ENCODE results near the gene DEK. TPM values are rescaled to one million over a fixed set of nuclear protein-coding genes. Genes with fewer than 3 reads are reported as not detected.
"Not testable (repeated sequence)": the region's sequence is repeated elsewhere in the genome, so short reads cannot be mapped to it uniquely, and the experiment has no call there.

DEK gene
- total RNA-seq, 2 experiments from 2014 or later = 52.7 to 56.7 TPM

DNA sequence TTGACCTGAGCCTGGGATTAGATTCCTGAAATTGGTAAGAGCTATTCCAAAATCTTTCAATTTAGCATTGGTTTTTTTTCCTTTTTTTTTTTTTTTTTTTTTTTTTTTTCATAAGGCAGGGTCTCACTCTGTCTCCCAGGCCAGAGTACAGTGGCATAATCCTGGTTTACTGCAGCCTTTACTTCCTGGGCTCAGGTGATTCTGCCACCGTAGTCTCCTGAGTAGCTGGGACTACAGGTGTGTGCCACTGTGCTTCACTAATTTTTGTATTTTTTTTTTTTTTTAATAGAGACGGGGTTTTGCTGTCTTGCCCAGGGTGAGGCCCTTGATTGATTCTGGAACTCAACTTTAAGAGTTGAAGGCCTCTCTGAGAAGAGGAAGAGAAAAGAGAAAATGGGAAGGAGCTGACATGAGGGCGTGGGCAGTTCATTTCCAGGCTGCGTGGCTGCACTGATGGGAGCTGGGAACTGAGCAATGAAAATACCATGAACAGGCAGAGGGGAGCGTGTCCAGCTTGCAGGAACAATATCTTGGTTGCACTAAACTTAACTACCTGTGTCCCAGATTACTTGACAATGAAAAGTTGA is 84.5 kb downstream of the DEK start:
- peaks cover 3% of the 10 kb centered on the region for H3K9me3 Mint-ChIP-seq
- H3K27ac ChIP-seq (ENCODE audit: low read depth in 1 of 2, low read length in 2 of 2) = no peak overlapping the region
- CTCF ChIA-PET = no interaction called here
- intact Hi-C loops (cut with DNase I, micrococcal nuclease) = no loop called here
- H3K27ac Mint-ChIP-seq = no peak overlapping the region
- peaks cover 70% of the 10 kb centered on the region for H3K36me3 Mint-ChIP-seq (ENCODE audit: low read depth)
- no peak for ATAC-seq (ENCODE audit: poor library complexity)
- peaks cover 10% of the 10 kb centered on the region for H3K4me1 Mint-ChIP-seq (ENCODE audit: low read depth)
- H3K4me3 ChIP-seq (ENCODE audit: low read length) = no peak overlapping the region
- H3K27me3 ChIP-seq (ENCODE audit: control insufficient read depth in 1 of 2, insufficient read depth in 2 of 2, low read length in 2 of 2) = no peaks in the 10 kb centered on the region
- no peaks in the 10 kb centered on the region for H3K9me3 ChIP-seq (ENCODE audit: control insufficient read depth in 1 of 2, insufficient read depth in 1 of 2, low read length in 2 of 2)
- POLR2A ChIA-PET = no interaction called here
- peak in 2 of 14 experiments; percentile 16 to 26 for DNase-seq
- TF ChIP-seq, protein P1, sequence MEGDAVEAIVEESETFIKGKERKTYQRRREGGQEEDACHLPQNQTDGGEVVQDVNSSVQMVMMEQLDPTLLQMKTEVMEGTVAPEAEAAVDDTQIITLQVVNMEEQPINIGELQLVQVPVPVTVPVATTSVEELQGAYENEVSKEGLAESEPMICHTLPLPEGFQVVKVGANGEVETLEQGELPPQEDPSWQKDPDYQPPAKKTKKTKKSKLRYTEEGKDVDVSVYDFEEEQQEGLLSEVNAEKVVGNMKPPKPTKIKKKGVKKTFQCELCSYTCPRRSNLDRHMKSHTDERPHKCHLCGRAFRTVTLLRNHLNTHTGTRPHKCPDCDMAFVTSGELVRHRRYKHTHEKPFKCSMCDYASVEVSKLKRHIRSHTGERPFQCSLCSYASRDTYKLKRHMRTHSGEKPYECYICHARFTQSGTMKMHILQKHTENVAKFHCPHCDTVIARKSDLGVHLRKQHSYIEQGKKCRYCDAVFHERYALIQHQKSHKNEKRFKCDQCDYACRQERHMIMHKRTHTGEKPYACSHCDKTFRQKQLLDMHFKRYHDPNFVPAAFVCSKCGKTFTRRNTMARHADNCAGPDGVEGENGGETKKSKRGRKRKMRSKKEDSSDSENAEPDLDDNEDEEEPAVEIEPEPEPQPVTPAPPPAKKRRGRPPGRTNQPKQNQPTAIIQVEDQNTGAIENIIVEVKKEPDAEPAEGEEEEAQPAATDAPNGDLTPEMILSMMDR (IDR thresholded peaks at IDR 0.05) = no peak
- H3K4me1 ChIP-seq (ENCODE audit: insufficient read depth, low read length) = no peaks in the 10 kb centered on the region
- H3K27me3 Mint-ChIP-seq = no peaks in the 10 kb centered on the region
- H3K4me3 Mint-ChIP-seq = no peak overlapping the region
- H3K36me3 ChIP-seq (ENCODE audit: insufficient read depth, low read length) = peaks cover under 1% of the 10 kb centered on the region

DNA sequence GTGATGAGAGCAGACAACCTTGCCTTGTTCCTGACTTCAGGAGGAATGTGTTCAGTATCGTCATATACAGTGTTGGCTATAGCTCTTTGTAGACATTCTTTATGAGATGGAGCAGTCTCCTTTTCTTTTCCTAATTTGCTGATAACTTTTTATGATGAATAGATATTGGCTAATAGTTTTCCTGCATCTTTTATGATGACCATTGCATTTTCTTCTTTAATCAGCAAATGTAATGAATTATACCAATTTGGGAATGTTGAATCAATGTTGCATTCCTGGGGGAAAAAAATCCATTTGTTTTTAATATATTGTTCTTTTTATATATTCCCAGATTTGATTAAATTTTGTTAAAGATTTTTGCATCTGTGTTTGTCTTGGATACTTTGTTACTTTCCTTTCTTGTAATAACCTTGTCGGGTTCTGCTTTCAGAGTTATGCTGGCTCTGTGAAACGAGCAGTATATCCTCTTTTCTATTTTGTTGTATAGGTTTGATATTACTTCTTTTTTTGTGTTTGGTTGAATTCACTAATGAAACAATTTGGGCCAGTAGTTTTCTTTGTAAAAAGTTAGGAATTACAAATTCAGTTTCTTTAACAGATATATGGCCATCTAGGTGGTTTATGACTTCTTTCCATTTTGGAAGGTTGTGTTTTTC is 85.2 kb downstream of the DEK start:
- H3K27me3 Mint-ChIP-seq = no peaks in the 10 kb centered on the region
- Histone ChIP-seq H3K27ac (ENCODE audit: low read depth in 1 of 2, low read length in 2 of 2) (no peak overlapping the region), H3K9me3 (ENCODE audit: control insufficient read depth in 1 of 2, insufficient read depth in 1 of 2, low read length in 2 of 2) (no peaks in the 10 kb centered on the region), H3K4me1 (ENCODE audit: insufficient read depth, low read length) (no peaks in the 10 kb centered on the region), H3K4me3 (ENCODE audit: low read length) (no peak overlapping the region), H3K36me3 (ENCODE audit: insufficient read depth, low read length) (peaks cover 6% of the 10 kb centered on the region), H3K27me3 (ENCODE audit: control insufficient read depth in 1 of 2, insufficient read depth in 2 of 2, low read length in 2 of 2) (no peaks in the 10 kb centered on the region)
- peaks cover 10% of the 10 kb centered on the region for H3K4me1 Mint-ChIP-seq (ENCODE audit: low read depth)
- intact Hi-C loops (cut with DNase I, micrococcal nuclease) = no loop called here
- POLR2A ChIA-PET = no interaction called here
- no peak for ATAC-seq (ENCODE audit: poor library complexity)
- no peak overlapping the region for H3K4me3 Mint-ChIP-seq
- peaks cover 77% of the 10 kb centered on the region for H3K36me3 Mint-ChIP-seq (ENCODE audit: low read depth)
- CTCF ChIA-PET = no interaction called here
- no peak overlapping the region for H3K27ac Mint-ChIP-seq
- DNase-seq = no peak
- H3K9me3 Mint-ChIP-seq = peaks cover 3% of the 10 kb centered on the region
- TF ChIP-seq, protein P1 (IDR thresholded peaks at IDR 0.05) = no peak

DNA sequence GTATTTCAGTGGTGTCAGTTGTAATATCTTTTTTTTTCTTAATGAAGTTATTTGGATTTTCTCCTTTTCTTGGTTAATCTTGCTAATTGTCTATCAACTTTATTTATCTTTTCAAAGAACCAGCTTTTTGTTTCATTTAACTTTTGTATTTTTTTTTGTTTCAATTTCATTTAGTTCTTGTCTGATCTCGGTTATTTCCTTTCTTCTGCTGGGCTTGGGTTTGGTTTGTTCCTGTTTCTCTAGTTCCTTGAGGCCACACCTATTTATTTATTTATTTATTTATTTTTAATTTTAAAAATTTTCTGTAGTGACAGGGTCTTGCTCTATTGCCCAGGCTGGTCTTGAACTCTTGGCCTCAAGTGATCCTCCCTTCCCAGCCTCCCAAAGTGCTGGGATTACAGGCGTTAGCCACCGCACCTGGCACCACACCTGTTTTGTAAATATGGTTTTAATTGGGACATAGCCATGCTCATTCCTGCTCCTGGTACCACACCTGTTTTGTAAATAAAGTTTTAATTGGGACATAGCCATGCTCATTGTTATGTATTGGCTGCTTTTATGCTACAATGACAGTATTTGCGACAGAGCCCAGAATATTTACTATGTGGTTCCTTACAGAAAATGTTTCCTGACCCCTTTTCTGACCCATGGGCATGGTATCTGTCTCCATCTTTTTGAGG is 86.9 kb downstream of the DEK start:
- H3K4me3 ChIP-seq (ENCODE audit: low read length) = no peak overlapping the region
- Mint-ChIP-seq H3K4me1 (ENCODE audit: low read depth) (peaks cover 10% of the 10 kb centered on the region), H3K27ac (no peak overlapping the region), H3K36me3 (ENCODE audit: low read depth) (peaks cover 74% of the 10 kb centered on the region), H3K4me3 (no peak overlapping the region), H3K27me3 (no peaks in the 10 kb centered on the region), H3K9me3 (peaks cover 3% of the 10 kb centered on the region)
- TF ChIP-seq, protein P1 (IDR thresholded peaks at IDR 0.05) = no peak
- no peaks in the 10 kb centered on the region for H3K27me3 ChIP-seq (ENCODE audit: control insufficient read depth in 1 of 2, insufficient read depth in 2 of 2, low read length in 2 of 2)
- intact Hi-C loops (cut with DNase I, micrococcal nuclease) = no loop called here
- no peak overlapping the region for H3K27ac ChIP-seq (ENCODE audit: low read depth in 1 of 2, low read length in 2 of 2)
- peaks cover 6% of the 10 kb centered on the region for H3K36me3 ChIP-seq (ENCODE audit: insufficient read depth, low read length)
- ATAC-seq (ENCODE audit: poor library complexity) = no peak
- CTCF ChIA-PET = no interaction called here
- no peaks in the 10 kb centered on the region for H3K9me3 ChIP-seq (ENCODE audit: control insufficient read depth in 1 of 2, insufficient read depth in 1 of 2, low read length in 2 of 2)
- POLR2A ChIA-PET = no interaction called here
- H3K4me1 ChIP-seq (ENCODE audit: insufficient read depth, low read length) = no peaks in the 10 kb centered on the region
- DNase-seq = no peak

DNA sequence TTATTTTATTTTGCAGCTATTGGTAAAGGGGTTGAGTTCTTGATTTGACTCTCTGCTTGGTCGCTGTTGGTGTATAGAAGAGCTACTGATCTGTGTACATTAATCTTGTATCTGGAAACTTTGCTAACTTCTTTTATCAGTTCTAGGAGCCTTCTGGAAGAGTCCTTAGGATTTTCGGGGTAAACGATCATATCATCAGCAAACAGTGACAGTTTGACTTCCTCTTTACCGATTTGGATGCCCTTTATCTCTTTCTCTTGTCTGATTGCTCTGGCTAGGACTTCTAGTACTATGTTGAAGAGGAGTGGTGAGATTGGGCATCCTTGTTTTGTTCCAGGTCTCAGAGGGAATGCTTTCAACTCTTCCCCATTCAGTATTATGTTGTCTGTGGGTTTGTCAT is 88.1 kb downstream of the DEK start:
- H3K27ac ChIP-seq (ENCODE audit: low read depth in 1 of 2, low read length in 2 of 2); H3K4me1 ChIP-seq (ENCODE audit: insufficient read depth, low read length); CTCF ChIA-PET; H3K27me3 ChIP-seq (ENCODE audit: control insufficient read depth in 1 of 2, insufficient read depth in 2 of 2, low read length in 2 of 2); ATAC-seq (ENCODE audit: poor library complexity); H3K9me3 ChIP-seq (ENCODE audit: control insufficient read depth in 1 of 2, insufficient read depth in 1 of 2, low read length in 2 of 2); POLR2A ChIA-PET; H3K4me3 Mint-ChIP-seq; DNase-seq; H3K9me3 Mint-ChIP-seq; H3K27ac Mint-ChIP-seq; H3K27me3 Mint-ChIP-seq; intact Hi-C loops (cut with DNase I, micrococcal nuclease); H3K4me3 ChIP-seq (ENCODE audit: low read length): not testable (repeated sequence)
- H3K36me3 ChIP-seq (ENCODE audit: insufficient read depth, low read length) = peaks cover 13% of the 10 kb centered on the region
- Mint-ChIP-seq H3K36me3 (ENCODE audit: low read depth) (peaks cover 72% of the 10 kb centered on the region), H3K4me1 (ENCODE audit: low read depth) (peaks cover 10% of the 10 kb centered on the region)

Measured in CD4-positive, alpha-beta T cell (primary cell).